Activated naive CD8-positive, alpha-beta T cell treated with anti-CD3 and anti-CD28 coated beads, Interleukin-2, amount 50 U/mL, for 24 hours (primary cell): ENCODE measurements around the gene KIF6.
"Not testable (repeated sequence)": the region's sequence is repeated elsewhere in the genome, so short reads cannot be mapped to it uniquely, and the experiment has no call there.

Experiments used
- ATAC-seq: fragments of 150-1000 bp; cut with Tn5 transposase; one replicate; pipeline ENCODE4 v1.10.0; 2021
- DNase-seq: peaks from one replicate; pipeline ENCODE4 v3.0.0; 2021
- H3K27ac Mint-ChIP-seq: one replicate; pipeline ENCODE4 v1.8.0; 2021; ENCODE audit warnings: mild to moderate bottlenecking, mixed read lengths
- H3K27me3 Mint-ChIP-seq: one replicate; pipeline ENCODE4 v1.8.0; 2021; ENCODE audit warnings: mixed read lengths
- H3K36me3 Mint-ChIP-seq: one replicate; pipeline ENCODE4 v1.8.0; 2021; ENCODE audit warnings: low read depth, mixed read lengths
- H3K4me1 Mint-ChIP-seq: one replicate; pipeline ENCODE4 v1.8.0; 2021; ENCODE audit warnings: mixed read lengths
- H3K4me3 Mint-ChIP-seq: one replicate; pipeline ENCODE4 v1.8.0; 2021; ENCODE audit warnings: mild to moderate bottlenecking, moderate library complexity, mixed read lengths
- H3K9me3 Mint-ChIP-seq: one replicate; pipeline ENCODE4 v1.8.0; 2021; ENCODE audit warnings: mixed read lengths

The KIF6 gene

GRCh38 chr6:39515006-39515405, 210.2 kb downstream of the KIF6 start:
- DNase-seq (no peak), ATAC-seq (no peak)
- Mint-ChIP-seq H3K9me3 (peaks cover 5% of the 10 kb centered on the region), H3K4me3 (no peak overlapping the region), H3K27me3 (peaks cover 14% of the 10 kb centered on the region), H3K27ac (no peak overlapping the region), H3K36me3 (no peaks in the 10 kb centered on the region), H3K4me1 (no peaks in the 10 kb centered on the region)

GRCh38 chr6:39509831-39510230, 215.4 kb downstream of the KIF6 start:
- not testable (repeated sequence) for H3K4me3 Mint-ChIP-seq, H3K27ac Mint-ChIP-seq, ATAC-seq, H3K4me1 Mint-ChIP-seq, H3K36me3 Mint-ChIP-seq, H3K9me3 Mint-ChIP-seq, DNase-seq, H3K27me3 Mint-ChIP-seq

DNA sequence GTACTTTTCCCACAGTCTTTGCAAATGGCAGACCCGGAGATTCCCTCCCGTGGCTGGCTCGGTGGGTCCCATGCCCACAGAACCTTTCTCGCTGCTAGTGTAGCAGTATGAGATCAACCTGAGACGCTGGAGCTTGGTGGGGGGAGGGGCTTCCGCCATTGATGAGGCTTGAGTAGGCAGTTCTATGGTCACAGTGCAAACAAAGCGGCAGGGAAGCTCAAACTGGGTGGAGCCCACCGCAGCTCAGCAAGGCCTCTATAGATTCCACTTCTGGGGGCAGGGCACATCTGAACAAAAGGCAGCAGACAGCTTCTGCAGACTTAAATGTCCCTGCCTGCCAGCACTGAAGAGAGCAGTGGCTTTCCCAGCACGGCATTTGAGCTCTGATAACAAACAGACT, 216.7 kb downstream of the KIF6 start:
- ATAC-seq (no peak), DNase-seq (no peak)
- Mint-ChIP-seq H3K9me3 (peaks cover 8% of the 10 kb centered on the region), H3K4me3 (no peak overlapping the region), H3K4me1 (no peaks in the 10 kb centered on the region), H3K36me3 (no peaks in the 10 kb centered on the region), H3K27ac (no peak overlapping the region), H3K27me3 (peaks cover 7% of the 10 kb centered on the region)

- Mint-ChIP-seq H3K27ac (no peak overlapping the region), H3K9me3 (peaks cover 14% of the 10 kb centered on the region), H3K4me1 (no peaks in the 10 kb centered on the region), H3K4me3 (no peak overlapping the region), H3K27me3 (peaks cover 8% of the 10 kb centered on the region), H3K36me3 (no peaks in the 10 kb centered on the region)
- no peak for DNase-seq
- no peak for ATAC-seq
Measured at GRCh38 chr6:39507331-39507998, 217.7 kb downstream of the KIF6 start.

DNA sequence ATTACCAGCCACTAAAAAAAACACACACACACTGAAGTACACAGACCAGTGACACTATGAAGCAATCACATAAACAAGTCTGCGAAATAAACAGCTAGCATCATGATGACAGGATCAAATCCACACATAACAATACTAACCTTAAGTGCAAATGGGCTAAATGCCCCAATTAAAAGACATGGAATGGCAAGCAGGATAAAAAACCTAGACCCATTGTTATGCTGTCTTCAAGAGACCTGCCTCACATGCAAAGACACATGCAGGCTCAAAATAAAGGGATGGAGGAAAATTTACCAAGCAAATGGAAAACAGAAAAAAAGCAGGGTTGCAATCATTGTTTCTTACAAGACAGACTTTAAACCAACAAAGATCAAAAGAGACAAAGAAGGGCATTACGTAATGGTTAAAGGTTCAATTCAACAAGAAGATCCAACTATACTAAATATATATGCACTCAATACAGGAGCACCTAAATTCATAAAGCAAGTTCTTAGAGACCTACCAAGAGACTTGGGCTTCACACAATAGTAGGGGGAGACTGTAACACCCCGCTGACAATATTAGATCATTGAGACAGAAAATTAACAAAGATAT, 222.7 kb downstream of the KIF6 start:
- H3K36me3 Mint-ChIP-seq, H3K4me3 Mint-ChIP-seq, DNase-seq, ATAC-seq, H3K27ac Mint-ChIP-seq, H3K4me1 Mint-ChIP-seq: not testable (repeated sequence)
- peaks cover 32% of the 10 kb centered on the region for H3K9me3 Mint-ChIP-seq
- H3K27me3 Mint-ChIP-seq, result peaks cover 17% of the 10 kb centered on the region

DNA sequence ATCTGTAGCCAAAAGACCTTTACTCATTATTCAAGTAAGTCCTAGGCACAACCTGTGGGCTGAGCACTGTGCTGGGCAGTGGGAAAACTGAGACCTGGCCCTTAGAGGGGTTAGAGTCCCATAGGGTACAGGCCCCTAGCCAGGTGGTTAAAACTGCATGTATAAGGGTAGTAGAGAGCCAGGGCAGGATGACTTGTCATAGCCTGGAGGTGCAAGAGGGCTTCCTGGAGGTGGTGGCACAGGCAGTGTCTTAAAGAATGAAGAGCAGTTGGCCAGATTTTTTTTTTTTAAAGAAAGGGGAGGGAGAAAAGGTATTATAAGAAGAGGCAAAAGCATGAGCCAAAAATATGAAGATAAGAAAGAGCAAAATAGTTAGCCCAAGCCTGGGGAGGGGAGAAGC, 226.2 kb downstream of the KIF6 start:
- Mint-ChIP-seq H3K36me3 (no peaks in the 10 kb centered on the region), H3K27me3 (peaks cover 15% of the 10 kb centered on the region)
- no peak for ATAC-seq

GRCh38 chr6:39498096-39498495, 227.1 kb downstream of the KIF6 start:
- Mint-ChIP-seq H3K27me3 (peaks cover 15% of the 10 kb centered on the region), H3K4me3 (no peak overlapping the region), H3K9me3 (peaks cover 27% of the 10 kb centered on the region), H3K36me3 (no peaks in the 10 kb centered on the region), H3K27ac (no peak overlapping the region), H3K4me1 (no peaks in the 10 kb centered on the region)
- ATAC-seq (no peak), DNase-seq (no peak)

More for the DNA sequence above, 226.2 kb downstream of the KIF6 start:
- H3K27ac Mint-ChIP-seq, result no peak overlapping the region
- H3K4me1 Mint-ChIP-seq, result no peaks in the 10 kb centered on the region
- no peak for DNase-seq
- peaks cover 29% of the 10 kb centered on the region for H3K9me3 Mint-ChIP-seq
- H3K4me3 Mint-ChIP-seq, result no peak overlapping the region

GRCh38 chr6:39496915-39497314, 228.3 kb downstream of the KIF6 start:
- peaks cover 19% of the 10 kb centered on the region for H3K9me3 Mint-ChIP-seq

GRCh38 chr6:39496456-39496855, 228.8 kb downstream of the KIF6 start:
- Mint-ChIP-seq H3K27me3 (peaks cover 13% of the 10 kb centered on the region), H3K36me3 (no peaks in the 10 kb centered on the region), H3K9me3 (peaks cover 15% of the 10 kb centered on the region), H3K4me3 (no peak overlapping the region), H3K4me1 (no peaks in the 10 kb centered on the region), H3K27ac (no peak overlapping the region)
- DNase-seq (no peak), ATAC-seq (no peak)

More at GRCh38 chr6:39496915-39497314, 228.3 kb downstream of the KIF6 start:
- Mint-ChIP-seq H3K4me3 (no peak overlapping the region), H3K27ac (no peak overlapping the region), H3K27me3 (peaks cover 14% of the 10 kb centered on the region), H3K4me1 (no peaks in the 10 kb centered on the region), H3K36me3 (no peaks in the 10 kb centered on the region)
- no peak for ATAC-seq
- no peak for DNase-seq

DNA sequence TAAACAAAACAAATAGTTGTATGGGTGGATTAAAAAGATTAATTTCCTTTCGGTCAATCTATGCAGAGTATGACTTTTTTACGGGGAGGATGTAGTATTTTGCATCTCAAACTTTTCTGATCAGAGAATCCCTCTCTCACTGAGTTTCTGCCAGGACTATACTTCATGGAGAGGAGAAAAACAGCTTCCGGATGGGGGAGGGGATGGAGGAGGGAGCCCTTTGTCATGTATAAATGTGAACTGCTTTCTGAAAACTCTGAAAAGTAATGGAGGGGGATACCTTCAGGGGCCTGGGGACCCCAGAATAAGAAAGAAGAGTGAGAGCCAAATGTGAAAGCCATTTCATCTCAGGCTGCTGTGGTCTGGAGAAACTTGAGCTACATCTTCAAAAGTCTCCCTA, 229.6 kb downstream of the KIF6 start:
- H3K27ac Mint-ChIP-seq, result no peak overlapping the region
- no peak for ATAC-seq
- no peaks in the 10 kb centered on the region for H3K36me3 Mint-ChIP-seq
- H3K27me3 Mint-ChIP-seq, result peaks cover 9% of the 10 kb centered on the region
- H3K9me3 Mint-ChIP-seq, result peaks cover 7% of the 10 kb centered on the region
- no peak overlapping the region for H3K4me3 Mint-ChIP-seq
- no peaks in the 10 kb centered on the region for H3K4me1 Mint-ChIP-seq
- DNase-seq, result no peak

GRCh38 chr6:39494998-39495397, 230.2 kb downstream of the KIF6 start:
- no peaks in the 10 kb centered on the region for H3K4me1 Mint-ChIP-seq
- peaks cover 9% of the 10 kb centered on the region for H3K27me3 Mint-ChIP-seq
- peaks cover 3% of the 10 kb centered on the region for H3K9me3 Mint-ChIP-seq
- no peak overlapping the region for H3K4me3 Mint-ChIP-seq
- no peak overlapping the region for H3K27ac Mint-ChIP-seq
- ATAC-seq (no peak), DNase-seq (no peak)
- no peaks in the 10 kb centered on the region for H3K36me3 Mint-ChIP-seq

DNA sequence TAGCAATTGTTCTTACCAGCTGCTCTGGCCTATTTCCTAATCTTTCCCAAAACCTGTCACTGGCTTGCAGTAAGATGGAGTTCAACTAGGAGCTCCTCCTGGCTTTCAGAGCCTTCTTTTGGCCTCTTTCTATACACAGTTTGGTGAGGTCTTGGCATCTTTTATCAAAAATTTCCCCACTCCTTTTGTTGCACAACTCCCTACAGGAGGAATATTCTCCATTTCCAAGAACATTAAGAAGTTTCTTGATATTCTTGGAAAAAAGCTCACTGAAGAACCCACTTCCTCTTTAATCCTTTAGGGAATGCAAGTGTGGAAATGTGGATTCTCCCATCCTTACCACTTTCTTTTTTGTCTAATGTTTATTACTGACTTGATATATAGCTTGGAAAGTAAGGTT, 231.4 kb downstream of the KIF6 start:
- Mint-ChIP-seq H3K4me1 (no peaks in the 10 kb centered on the region), H3K27me3 (peaks cover 6% of the 10 kb centered on the region), H3K36me3 (no peaks in the 10 kb centered on the region), H3K9me3 (no peaks in the 10 kb centered on the region), H3K4me3 (no peak overlapping the region), H3K27ac (no peak overlapping the region)
- no peak for ATAC-seq
- DNase-seq, result no peak

GRCh38 chr6:39493174-39493573, 232.0 kb downstream of the KIF6 start:
- Mint-ChIP-seq H3K4me3 (no peak overlapping the region), H3K36me3 (no peaks in the 10 kb centered on the region), H3K27me3 (peaks cover 6% of the 10 kb centered on the region), H3K4me1 (no peaks in the 10 kb centered on the region), H3K9me3 (no peaks in the 10 kb centered on the region), H3K27ac (no peak overlapping the region)
- DNase-seq (no peak), ATAC-seq (no peak)

DNA sequence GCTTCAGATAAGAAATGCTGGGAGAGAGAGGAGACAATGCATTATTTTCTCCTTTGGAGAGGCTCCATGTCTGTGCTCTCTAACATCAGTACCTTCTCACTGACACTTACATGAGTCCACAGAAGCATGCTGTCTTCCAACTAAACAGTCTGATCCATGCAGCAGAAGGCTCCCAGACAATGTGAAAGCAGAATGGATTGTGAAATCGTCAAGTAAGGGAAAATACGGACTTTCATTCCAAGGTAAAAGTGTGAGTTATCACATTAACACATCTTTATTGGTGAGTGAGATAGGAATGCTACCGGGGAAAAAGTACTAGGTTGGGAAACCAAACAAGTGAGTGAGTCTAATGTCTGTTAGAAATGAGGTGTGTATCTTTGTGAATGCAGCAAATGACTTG, 235.1 kb downstream of the KIF6 start:
- Mint-ChIP-seq H3K36me3 (no peaks in the 10 kb centered on the region), H3K4me1 (no peaks in the 10 kb centered on the region), H3K9me3 (no peaks in the 10 kb centered on the region), H3K27ac (no peak overlapping the region), H3K4me3 (no peak overlapping the region), H3K27me3 (peaks cover 2% of the 10 kb centered on the region)
- ATAC-seq (no peak), DNase-seq (no peak)

DNA sequence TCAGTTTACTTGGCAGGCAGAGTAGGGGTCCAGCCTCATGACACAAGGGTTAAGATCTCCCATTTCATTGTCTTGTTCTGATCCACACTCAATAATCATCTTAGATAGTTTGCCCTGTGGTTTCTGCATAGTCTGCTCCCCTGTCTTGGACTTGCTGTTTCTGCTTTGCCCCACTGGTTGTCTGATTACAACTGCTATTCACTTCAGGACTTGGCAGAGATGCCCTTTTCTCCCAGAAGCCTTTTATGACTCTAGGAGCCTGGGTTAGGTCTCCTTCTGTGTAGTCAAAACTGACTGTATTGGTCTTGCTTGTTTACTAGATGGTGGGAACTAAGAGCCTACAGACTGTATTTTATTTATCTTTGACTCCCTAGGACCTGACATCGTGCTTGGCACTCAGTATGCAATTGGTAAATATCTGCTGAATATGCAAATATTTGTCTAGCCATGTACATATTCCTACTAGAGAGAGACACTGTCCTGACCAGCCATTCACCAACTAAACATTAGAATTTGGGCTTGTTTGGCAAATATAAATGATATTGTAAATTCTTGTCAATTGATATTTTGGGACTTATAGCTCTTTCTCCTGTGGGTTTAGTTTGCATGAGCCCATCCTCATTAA, 236.8 kb downstream of the KIF6 start:
- Mint-ChIP-seq H3K36me3 (no peaks in the 10 kb centered on the region), H3K4me1 (no peaks in the 10 kb centered on the region), H3K9me3 (no peaks in the 10 kb centered on the region), H3K27me3 (peaks cover 8% of the 10 kb centered on the region), H3K4me3 (no peak overlapping the region), H3K27ac (no peak overlapping the region)
- no peak for ATAC-seq
- no peak for DNase-seq
